B cell (primary cell): Measurements from ENCODE around the gene GADL1. TPM values are rescaled to one million over a fixed set of nuclear protein-coding genes. Genes with fewer than 3 reads are reported as not detected.

ENCODE experiments used
- ATAC-seq: fragments of 200-7000 bp; cut with Tn5 transposase; one replicate; pipeline ENCODE4 v1.10.0; 2021; ENCODE audit warnings: low read depth, mild to moderate bottlenecking, moderate number of reproducible peaks, moderate library complexity
- CTCF ChIA-PET: fragments of 350-600 bp; sonication (Branson Sonifier 250); formaldehyde crosslinking; loops from one replicate; lab custom pipeline; 2021; ENCODE audit warnings: antibody characterized with exemption, inconsistent platforms; lab: Charles Lee
- POLR2A ChIA-PET: fragments of 350-600 bp; sonication (Branson Sonifier 250); formaldehyde crosslinking; loops from one replicate; lab custom pipeline; 2021; ENCODE audit warnings: antibody characterized with exemption; lab: Charles Lee
- DNase-seq: peaks from one replicate; pipeline ENCODE4 v3.0.0; 2013
- H2AFZ ChIP-seq: 2 replicates; pipeline ENCODE4 v1.6.1; 2012; ENCODE audit warnings: mild to moderate bottlenecking, low read depth, low read length; ENCODE audit not compliant: insufficient read depth, poor library complexity, severe bottlenecking
- H3K27ac ChIP-seq, 2 donors: 1 replicate in 1 of 2; 2 replicates in 1 of 2; pipeline ENCODE4 v1.5.1; 2012 to 2013; ENCODE audit warnings: low read length in 2 of 2, mild to moderate bottlenecking in 2 of 2, moderate library complexity in 1 of 2
- H3K27me3 ChIP-seq, 4 experiments: fragments of 200-600 bp in 1 of 4; sonication (generic) in 1 of 4; replicated peaks in 1 of 4; 1 replicate in 2 of 4; 2 replicates in 2 of 4; pipeline versions ENCODE4 v1.6.1 to v1.7.0; 2013 to 2016; ENCODE audit warnings: low read length in 3 of 4, mild to moderate bottlenecking in 2 of 4, mixed read lengths in 1 of 4, moderate library complexity in 1 of 4; ENCODE audit not compliant: insufficient read depth in 4 of 4, control insufficient read depth in 3 of 4; ENCODE audit errors: control extremely low read depth in 1 of 4
- H3K36me3 ChIP-seq, 2 experiments: replicated peaks in 1 of 2; 1 replicate in 1 of 2; 2 replicates in 1 of 2; pipeline versions ENCODE4 v1.6.1 to v1.7.1; 2013; ENCODE audit warnings: low read length in 1 of 2; ENCODE audit not compliant: insufficient read depth in 2 of 2, control insufficient read depth in 1 of 2; ENCODE audit errors: control extremely low read depth in 1 of 2, extremely low read depth in 1 of 2
- H3K4me1 ChIP-seq, 2 donors: fragments of 200-600 bp in 1 of 2; sonication (generic) in 1 of 2; 1 replicate in 1 of 2; 2 replicates in 1 of 2; pipeline versions ENCODE4 v1.5.1 to v1.6.1; 2013 to 2017; ENCODE audit warnings: low read length in 2 of 2; ENCODE audit not compliant: control insufficient read depth in 2 of 2, insufficient read depth in 2 of 2
- H3K4me2 ChIP-seq: replicated peaks from 2 replicates; pipeline ENCODE3; 2012; ENCODE audit warnings: mild to moderate bottlenecking, low read depth, low read length; ENCODE audit not compliant: poor library complexity, severe bottlenecking
- H3K4me3 ChIP-seq, 5 experiments: fragments of 200-600 bp in 1 of 5; sonication (generic) in 1 of 5; 1 replicate in 3 of 5; 2 replicates in 2 of 5; pipeline versions ENCODE4 v1.5.1 to v1.7.0; 2011 to 2016; ENCODE audit warnings: low read length in 4 of 5, mild to moderate bottlenecking in 4 of 5, low read depth in 2 of 5, control low read depth in 1 of 5, moderate library complexity in 1 of 5; ENCODE audit not compliant: insufficient read depth in 1 of 5; ENCODE audit errors: control extremely low read depth in 1 of 5, extremely low read depth in 1 of 5
- H3K79me2 ChIP-seq: fragments of 200-600 bp; sonication (generic); one replicate; pipeline ENCODE4 v1.6.0; 2016; ENCODE audit warnings: low read length; ENCODE audit not compliant: control insufficient read depth, insufficient read depth
- H3K9ac ChIP-seq: fragments of 200-600 bp; sonication (generic); 2 replicates; pipeline ENCODE4 v1.6.1; 2017; ENCODE audit warnings: mild to moderate bottlenecking, low read length, moderate library complexity
- H3K9me3 ChIP-seq, 3 donors: one replicate each; pipeline versions ENCODE4 v1.6.1 to v1.7.1; 2013; ENCODE audit warnings: low read length in 2 of 3; ENCODE audit not compliant: control insufficient read depth in 2 of 3, insufficient read depth in 1 of 3; ENCODE audit errors: control extremely low read depth in 1 of 3
- H4K20me1 ChIP-seq: 2 replicates; pipeline ENCODE4 v1.6.0; 2012; ENCODE audit warnings: mild to moderate bottlenecking, low read length; ENCODE audit not compliant: insufficient read depth, control insufficient read depth, poor library complexity, severe bottlenecking
- H3K27ac Mint-ChIP-seq: one replicate; pipeline ENCODE4 v1.8.0; 2021; ENCODE audit warnings: mixed read lengths
- H3K27me3 Mint-ChIP-seq: one replicate; pipeline ENCODE4 v1.8.0; 2021; ENCODE audit warnings: mixed read lengths
- H3K4me1 Mint-ChIP-seq: one replicate; pipeline ENCODE4 v1.8.0; 2021; ENCODE audit warnings: mixed read lengths
- H3K4me3 Mint-ChIP-seq: one replicate; pipeline ENCODE4 v1.8.0; 2021; ENCODE audit warnings: mixed read lengths
- H3K9me3 Mint-ChIP-seq: one replicate; pipeline ENCODE4 v1.8.0; 2022; ENCODE audit warnings: mixed read lengths; ENCODE audit not compliant: insufficient read depth
- EZH2 ChIP-seq: IDR thresholded peaks from 2 replicates; pipeline ENCODE4 v1.6.1; 2012; ENCODE audit warnings: borderline replicate concordance, low read depth, mild to moderate bottlenecking, moderate library complexity, low read length; ENCODE audit not compliant: insufficient read depth, poor library complexity, severe bottlenecking
- whole genome bisulfite sequencing: methylation state at CpG from one replicate; pipeline ENCODE4 v1.1.5; 2013; ENCODE audit warnings: missing lambda C conversion rate; ENCODE audit not compliant: insufficient coverage; 5-methylcytosine and 5-hydroxymethylcytosine counted together
- intact Hi-C: fragments of 100-400 bp; cut with micrococcal nuclease; formaldehyde crosslinking; loops from one replicate; pipeline ENCODE4 v1.10.0; 2022
- polyA plus RNA-seq: library from polyadenylated mRNA; depleted of rRNA; stranded (reverse); fragments of >200 nt; gene quantifications from 2 replicates; pipeline ENCODE4 v1.2.3, GENCODE V29; 2012
- total RNA-seq, 2 donors: library from RNA; stranded (reverse); fragments of 120-200 nt in 1 of 2; gene quantifications; 1 replicate in 1 of 2; 2 replicates in 1 of 2; pipeline versions ENCODE4 v1.2.3 to v1.2.4, GENCODE V29; 2013 to 2022
- TF ChIP-seq, protein P1 (sequence below): fragments of 200-600 bp; IDR thresholded peaks from one replicate; pipeline ENCODE4 v1.8.0; 2022; ENCODE audit warnings: antibody characterized with exemption, mild to moderate bottlenecking

GADL1 gene
- total and polyA plus RNA-seq, 2 donors (not counting 1 experiment from before 2014, with no cell fraction given): not detected

DNA sequence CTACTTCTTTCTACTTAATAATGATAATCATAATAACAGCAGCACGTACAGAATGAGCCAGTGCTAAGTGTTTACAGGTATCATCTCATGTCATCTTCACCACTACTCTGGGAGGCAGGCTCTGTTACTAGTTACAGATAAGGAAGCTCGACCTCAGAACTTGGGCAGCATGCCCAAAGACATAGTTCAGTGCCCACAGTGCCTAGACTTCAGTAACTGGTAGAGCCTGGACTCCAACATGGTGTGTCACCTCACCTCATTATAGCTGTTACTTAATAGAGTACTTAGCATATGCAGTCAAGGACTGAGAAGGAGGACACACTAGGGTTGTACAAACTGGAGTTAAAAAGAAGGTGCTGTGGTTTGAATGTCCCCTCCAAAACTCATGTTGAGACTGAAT, 7.6 kb downstream of the GADL1 start:
- no peaks in the 10 kb centered on the region for H3K9me3 ChIP-seq
- H3K9me3 Mint-ChIP-seq: no peaks in the 10 kb centered on the region
- H2AFZ ChIP-seq: no peak overlapping the region
- no peak overlapping the region for H3K9ac ChIP-seq
- H3K4me3 ChIP-seq: no peak overlapping the region
- H3K27me3 Mint-ChIP-seq: peaks cover 31% of the 10 kb centered on the region
- no peak for DNase-seq
- no peak overlapping the region for H3K4me2 ChIP-seq
- H4K20me1 ChIP-seq: no peaks in the 10 kb centered on the region
- H3K4me1 ChIP-seq: no peaks in the 10 kb centered on the region
- 73% methylated on average over 2 of the region's 2 CpGs for WGBS
- H3K36me3 ChIP-seq: no peaks in the 10 kb centered on the region
- CTCF ChIA-PET: no interaction called here
- H3K79me2 ChIP-seq: no peaks in the 10 kb centered on the region
- TF ChIP-seq EZH2: no peak
- TF ChIP-seq, protein P1, sequence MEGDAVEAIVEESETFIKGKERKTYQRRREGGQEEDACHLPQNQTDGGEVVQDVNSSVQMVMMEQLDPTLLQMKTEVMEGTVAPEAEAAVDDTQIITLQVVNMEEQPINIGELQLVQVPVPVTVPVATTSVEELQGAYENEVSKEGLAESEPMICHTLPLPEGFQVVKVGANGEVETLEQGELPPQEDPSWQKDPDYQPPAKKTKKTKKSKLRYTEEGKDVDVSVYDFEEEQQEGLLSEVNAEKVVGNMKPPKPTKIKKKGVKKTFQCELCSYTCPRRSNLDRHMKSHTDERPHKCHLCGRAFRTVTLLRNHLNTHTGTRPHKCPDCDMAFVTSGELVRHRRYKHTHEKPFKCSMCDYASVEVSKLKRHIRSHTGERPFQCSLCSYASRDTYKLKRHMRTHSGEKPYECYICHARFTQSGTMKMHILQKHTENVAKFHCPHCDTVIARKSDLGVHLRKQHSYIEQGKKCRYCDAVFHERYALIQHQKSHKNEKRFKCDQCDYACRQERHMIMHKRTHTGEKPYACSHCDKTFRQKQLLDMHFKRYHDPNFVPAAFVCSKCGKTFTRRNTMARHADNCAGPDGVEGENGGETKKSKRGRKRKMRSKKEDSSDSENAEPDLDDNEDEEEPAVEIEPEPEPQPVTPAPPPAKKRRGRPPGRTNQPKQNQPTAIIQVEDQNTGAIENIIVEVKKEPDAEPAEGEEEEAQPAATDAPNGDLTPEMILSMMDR: no peak
- POLR2A ChIA-PET: no interaction called here
- peaks cover 0 to 4% (median 0%) of the 10 kb centered on the region in 4 experiments for H3K27me3 ChIP-seq
- intact Hi-C loops: no loop called here
- H3K4me3 Mint-ChIP-seq: no peak overlapping the region
- no peak overlapping the region for H3K27ac Mint-ChIP-seq
- H3K4me1 Mint-ChIP-seq: peaks cover 7% of the 10 kb centered on the region
- no peak for ATAC-seq
- no peak overlapping the region for H3K27ac ChIP-seq

DNA sequence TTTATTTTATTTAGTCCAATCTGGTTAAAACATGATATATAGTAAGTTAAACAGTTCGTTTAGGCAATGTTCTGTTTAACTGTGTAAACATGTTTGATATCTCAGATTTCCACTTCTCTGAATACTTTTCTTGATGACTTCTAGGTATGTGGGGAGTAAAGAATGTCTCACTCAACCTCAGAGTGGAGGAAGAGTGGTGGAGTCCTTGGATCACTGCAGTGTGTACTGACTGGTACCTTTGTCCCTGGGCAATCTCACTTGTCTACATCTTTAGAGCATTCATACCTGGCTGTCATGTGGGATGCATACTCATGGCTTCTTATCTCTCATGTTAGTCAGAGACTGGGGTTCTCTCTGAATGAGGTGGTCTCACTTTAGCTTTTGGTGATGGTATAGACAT, 15.6 kb downstream of the GADL1 start:
- Mint-ChIP-seq H3K27ac (no peak overlapping the region), H3K4me1 (no peaks in the 10 kb centered on the region), H3K4me3 (no peak overlapping the region), H3K9me3 (peaks cover 3% of the 10 kb centered on the region), H3K27me3 (peaks cover under 1% of the 10 kb centered on the region)
- WGBS: no CpG with 5 or more reads among the region's 1 CpG
- ChIA-PET CTCF (no interaction called here), POLR2A (no interaction called here)
- H3K9ac ChIP-seq: no peak overlapping the region
- peaks cover 0 to 1% (median 0%) of the 10 kb centered on the region in 3 donors for H3K9me3 ChIP-seq
- no peak overlapping the region for H3K27ac ChIP-seq
- no peak overlapping the region for H3K4me2 ChIP-seq
- DNase-seq (no peak), ATAC-seq (no peak)
- no peaks in the 10 kb centered on the region for H3K27me3 ChIP-seq
- TF ChIP-seq EZH2: no peak
- TF ChIP-seq, protein P1: no peak
- H3K79me2 ChIP-seq: no peaks in the 10 kb centered on the region
- intact Hi-C loops: no loop called here
- no peaks in the 10 kb centered on the region for H4K20me1 ChIP-seq
- H2AFZ ChIP-seq: no peak overlapping the region
- H3K4me1 ChIP-seq: no peaks in the 10 kb centered on the region
- no peaks in the 10 kb centered on the region for H3K36me3 ChIP-seq
- no peak overlapping the region for H3K4me3 ChIP-seq
